Measurements from ENCODE around the gene LBR.

LBR gene

DNA sequence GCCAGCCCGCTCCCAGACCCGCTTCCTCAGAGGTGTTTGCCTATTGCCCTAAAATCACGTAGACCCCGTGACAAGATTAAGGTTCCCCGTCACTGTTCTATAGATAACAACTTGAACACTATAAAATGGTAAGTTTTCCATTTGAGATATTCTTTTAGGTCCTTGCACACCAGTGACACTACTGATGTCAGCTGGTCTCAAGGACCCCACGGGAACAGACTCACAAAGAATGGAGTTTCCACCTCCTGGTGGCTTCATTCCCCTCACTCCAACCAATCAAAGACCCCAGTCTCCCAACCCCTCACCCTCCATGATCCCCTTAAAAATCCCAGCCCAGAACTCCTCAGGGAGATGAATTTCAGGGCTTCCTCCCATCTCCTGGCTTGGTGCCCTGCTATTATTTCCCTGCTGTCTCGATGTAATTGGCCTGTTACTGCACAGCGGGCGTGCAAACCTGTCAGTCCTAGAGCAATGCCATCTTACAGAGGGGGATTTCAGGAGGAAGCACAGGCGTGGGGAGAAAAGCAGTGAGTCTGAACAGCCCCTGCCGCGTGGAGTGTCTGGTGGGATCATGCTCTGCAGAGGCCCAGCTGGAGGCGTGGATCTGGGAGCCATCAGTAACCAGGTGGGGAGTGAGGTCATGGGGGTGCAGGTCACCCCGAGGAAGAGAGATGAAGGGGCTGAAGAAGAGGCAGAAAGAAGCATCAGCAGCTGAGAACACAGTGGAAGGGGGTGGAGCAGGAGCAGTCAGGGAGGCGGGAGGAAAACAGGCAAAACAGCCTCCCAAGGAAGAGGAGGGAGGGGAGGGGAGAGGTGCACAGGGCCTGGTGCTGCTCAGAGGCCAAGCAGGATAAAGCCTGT, 35.1 kb upstream of the LBR start:
- DNase-seq: no peak

DNA sequence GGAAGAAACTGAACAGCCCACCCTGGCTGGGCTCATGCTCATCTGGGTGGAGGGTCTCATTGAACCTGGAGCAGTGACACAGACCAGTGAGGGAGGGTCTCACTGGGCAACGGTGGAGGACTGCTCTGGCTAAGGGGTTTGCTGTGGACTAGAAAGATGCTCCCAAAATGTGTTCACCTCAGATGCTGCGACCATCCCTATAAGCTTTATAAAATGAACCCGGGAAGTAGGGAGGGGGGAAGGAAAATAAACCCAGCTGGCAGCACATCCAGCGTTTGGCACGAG, 34.5 kb upstream of the LBR start:
- DNase-seq: no peak

- no peak for DNase-seq
These were observed 33.9 kb upstream of the LBR start for GRCh38 chr1:225461533-225462428.

DNA sequence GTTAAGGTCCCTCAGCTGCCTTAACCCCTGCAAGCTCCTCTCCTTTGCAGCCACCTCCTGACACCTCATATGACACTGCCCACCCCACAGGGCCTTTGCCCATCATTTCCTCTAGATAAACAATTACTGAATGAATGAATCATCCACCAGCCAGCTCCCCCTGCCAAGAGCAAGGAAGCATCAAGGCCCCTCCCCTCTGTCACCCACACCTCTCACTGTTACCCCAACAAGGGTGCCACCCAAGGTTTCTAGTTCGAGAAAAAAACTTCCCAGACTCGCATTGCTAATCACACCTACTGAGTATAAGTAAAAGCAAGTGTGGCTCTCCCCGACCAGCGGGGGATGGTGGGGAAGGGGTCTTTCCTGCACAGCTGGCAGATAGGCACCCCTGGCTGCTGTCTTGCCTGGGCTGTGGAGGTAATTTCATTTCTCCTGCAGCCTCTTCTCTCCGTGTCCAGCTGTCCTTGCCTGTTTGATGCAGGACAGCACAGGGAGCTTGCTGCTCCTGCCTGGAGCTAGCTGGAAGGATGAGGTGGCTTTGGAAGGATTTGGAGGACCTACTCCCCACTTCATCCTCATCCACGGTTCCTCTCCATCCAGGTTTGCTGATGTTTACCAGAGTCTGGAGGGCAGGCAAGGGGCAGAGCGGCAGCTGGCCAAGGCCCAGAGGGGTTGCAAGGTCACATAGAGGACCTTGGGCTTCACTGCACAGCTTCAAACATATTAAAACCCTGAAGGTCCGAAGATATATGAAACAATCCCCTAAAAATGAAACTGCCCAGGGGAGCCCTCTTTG, 33.1 kb upstream of the LBR start:
- DNase-seq: peak; percentile 72

DNA sequence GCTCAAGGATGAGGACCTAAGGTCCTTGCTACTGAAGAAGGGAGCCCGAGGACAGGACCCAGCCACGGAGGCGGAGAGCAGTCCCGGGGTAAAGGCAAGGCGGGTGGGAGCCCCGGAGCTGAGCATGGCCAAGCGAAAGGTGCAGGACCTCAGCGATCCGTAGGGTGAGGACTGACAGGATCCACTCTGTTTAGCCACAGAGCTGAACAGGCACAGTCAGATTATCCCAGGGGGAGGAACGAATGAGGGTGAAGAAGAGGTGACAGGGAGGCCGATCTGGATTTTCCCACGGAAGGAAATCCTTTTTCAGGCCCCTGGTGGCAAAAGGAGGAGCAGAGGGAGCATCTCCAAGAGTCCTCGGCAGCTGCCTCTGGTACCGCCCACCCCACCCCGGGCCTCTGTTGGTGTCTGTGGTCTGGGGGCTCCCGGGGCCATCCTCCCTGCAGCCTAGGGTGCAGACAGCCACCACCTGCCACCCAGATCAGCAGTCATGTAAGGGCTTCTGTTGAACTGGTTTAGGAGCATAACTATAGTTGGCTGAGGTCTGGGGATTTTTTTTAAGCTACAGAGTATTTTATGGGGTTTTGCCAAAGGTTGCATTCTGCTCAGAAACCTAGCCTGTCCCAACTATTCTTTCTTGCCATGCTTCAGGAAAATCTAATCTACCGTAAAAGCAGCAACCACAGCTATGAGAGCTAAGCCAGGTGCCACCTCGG, 32.3 kb upstream of the LBR start:
- no peak for DNase-seq

DNA sequence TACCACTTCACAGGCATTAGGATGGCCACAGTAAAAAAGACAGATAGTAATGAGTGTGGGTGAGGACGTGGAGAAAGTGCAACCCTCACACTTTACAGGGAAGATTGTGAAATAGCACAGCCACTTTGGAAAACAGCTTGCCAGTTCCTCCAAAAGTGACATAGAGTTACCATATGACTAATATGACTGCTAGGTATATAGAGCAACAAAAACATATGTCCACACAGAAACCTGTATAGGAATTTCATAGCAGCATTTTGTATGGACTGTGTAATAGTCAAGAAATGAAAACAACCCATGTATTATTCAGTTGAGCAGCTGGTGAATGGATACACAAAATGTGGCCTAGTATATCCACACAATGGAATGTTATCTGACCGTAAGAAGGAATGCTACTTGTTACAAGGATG, 30.4 kb upstream of the LBR start:
- no peak for DNase-seq

DNA sequence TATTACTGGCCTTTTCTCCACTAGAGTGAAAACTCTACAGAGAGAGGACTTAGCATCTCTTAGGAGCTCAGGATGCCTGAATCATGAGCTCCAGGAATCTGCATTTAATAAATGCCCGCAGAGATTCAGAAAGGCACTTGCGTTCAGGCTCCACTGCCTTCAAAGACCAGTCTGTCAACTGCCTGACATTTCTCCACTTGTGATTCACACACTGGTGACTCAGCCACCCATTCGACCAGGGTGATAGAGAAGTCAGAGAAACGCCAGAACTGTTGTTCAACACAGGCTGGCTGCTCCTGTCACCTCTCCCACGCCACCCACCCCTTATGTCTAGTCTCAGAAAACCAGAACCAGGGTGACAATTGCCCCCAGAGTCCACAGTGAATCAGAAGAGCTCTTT, 26.9 kb upstream of the LBR start:
- DNase-seq: peak; percentile 88

DNA sequence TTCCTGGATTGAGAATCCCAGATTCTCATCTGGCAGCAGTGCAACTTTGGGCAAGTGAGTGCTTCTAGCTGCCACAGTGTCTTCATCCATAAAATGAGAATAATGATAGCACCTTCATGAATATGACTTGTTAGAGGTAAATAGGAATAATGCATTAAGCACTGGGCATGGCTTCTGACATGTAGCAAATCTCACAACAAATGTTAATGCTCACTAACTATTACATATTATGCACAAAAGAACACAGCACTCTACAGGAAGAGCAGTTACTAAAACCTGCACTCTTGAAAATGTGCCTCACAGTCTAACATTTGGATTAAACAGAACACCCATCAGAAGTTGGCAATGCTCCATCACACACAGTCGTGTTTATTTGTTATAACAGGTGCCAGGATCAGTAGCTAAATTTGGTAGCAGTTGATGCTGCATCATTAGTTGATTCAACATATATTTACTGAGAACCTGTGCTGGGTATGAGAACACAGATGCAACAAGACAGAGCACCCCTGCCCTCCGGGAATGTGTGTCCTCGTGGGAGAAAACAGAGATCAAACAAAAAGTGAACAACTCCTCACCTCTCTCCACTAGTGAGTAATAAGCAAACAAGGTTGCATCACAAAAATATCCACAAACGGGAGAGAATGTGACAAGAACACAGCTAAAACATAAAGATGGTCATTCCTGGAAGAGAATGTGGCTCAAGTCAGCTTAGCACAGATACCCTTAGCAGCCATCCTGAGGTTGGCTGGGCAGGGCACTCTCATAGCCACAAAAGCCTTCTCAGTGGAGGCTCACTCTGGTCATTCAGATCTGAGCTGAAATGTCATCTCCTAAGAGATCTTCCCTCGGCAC, 26.2 kb upstream of the LBR start:
- no peak for DNase-seq

- no peak for DNase-seq
These were observed 24.1 kb upstream of the LBR start for GRCh38 chr1:225451840-225452515.

- DNase-seq: no peak
These were observed 23.5 kb upstream of the LBR start for GRCh38 chr1:225451340-225451739.

DNA sequence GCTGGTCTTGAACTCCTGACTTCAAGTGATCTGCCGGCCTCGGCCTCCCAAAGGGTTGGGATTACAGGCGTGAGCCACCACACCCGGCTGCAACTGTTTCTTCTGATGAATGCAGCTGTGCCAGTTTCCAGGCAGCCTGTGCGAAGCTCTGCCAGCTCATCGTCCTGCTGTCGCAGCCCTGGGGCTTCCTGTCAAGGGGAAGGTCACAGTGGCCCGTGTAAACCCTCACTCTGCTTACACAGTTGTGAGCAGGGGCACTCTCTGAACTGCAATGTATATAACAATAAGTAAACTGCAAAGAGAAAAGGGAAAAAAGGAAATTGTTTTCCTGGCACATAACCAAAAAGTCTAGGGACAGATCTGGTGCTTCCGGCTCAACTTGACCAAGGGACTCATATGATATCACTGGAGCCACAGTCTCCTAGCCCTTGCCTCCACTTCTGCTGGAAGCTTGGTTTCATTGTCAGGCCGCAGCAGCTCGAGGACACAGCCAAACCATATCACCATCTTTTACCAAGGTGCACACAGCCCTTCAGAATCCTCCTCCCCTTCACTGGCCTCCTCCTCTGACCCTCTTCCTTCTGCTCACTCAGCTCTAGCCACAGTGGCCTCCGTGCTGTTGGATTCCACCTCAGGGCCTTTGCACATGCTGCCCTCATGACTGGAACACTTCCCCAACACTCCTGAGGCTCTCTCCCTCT, 22.8 kb upstream of the LBR start:
- no peak for DNase-seq

DNA sequence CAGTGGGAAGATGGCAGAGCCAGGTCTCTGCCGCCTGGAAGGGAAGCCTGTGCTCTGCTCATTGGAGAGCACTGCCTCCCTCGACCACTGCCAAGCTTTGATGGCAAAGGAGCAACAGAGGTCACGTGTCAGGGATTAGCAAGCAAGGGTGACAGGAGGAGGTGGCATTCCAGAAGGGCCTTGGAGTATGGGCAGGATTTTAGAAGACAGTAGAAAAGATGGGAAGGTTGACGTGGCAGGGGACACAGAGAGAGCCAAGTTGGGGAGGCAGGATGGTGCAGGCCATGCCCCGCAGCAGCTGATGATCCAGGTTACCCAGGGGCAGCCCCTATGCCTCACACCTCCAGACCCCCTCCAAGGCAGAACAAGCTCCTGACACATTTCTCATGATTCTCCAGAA, 21.9 kb upstream of the LBR start:
- no peak for DNase-seq

GRCh38 chr1:225449261-225449660, 21.4 kb upstream of the LBR start:
- no peak for DNase-seq

GRCh38 chr1:225448146-225448805, 20.4 kb upstream of the LBR start:
- DNase-seq: no peak

DNA sequence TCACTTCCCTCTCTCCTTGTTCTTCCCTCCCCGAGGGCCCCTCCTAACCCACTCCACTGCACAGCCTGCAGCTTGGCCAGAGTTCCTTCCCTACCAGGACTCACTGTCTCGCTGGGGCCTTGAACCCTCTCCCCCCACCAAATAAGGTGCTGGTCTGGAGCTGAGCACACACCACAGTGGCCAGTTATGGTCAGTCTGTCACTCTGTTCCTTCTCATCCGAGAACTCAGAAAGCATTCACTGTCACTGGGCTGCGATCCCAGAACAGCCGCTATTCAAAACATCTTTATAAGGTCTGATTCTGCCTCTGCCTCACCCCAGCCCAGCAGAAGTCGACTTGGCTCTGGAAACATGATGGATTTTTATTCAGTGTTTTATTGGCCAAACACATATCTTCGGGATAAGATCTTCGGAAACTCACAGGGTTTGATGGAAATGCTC, 19.8 kb upstream of the LBR start:
- no peak for DNase-seq

GRCh38 chr1:225446981-225447615, 19.3 kb upstream of the LBR start:
- DNase-seq: no peak

- DNase-seq: no peak
These were observed 18.7 kb upstream of the LBR start for GRCh38 chr1:225446595-225446960.

GRCh38 chr1:225445639-225446594, 18.1 kb upstream of the LBR start:
- DNase-seq: no peak
